Stimulated activated CD4-positive, alpha-beta T cell treated with anti-CD3 and anti-CD28 coated beads, Interleukin-1b, Interleukin-23, amount 100 ng/mL, for 48 hours (primary cell): ENCODE data around the gene PLXNA4.
"Not testable (repeated sequence)": the region's sequence is repeated elsewhere in the genome, so short reads cannot be mapped to it uniquely, and the experiment has no call there.

Experiments used
- DNase-seq: peaks from one replicate; pipeline ENCODE4 v3.0.0-alpha.2; 2020

Gene PLXNA4

GRCh38 chr7:132406039-132406438 lies 170.2 kb downstream of the PLXNA4 start:
- DNase-seq, result no peak

GRCh38 chr7:132404261-132404660 lies 172.0 kb downstream of the PLXNA4 start:
- no peak for DNase-seq

DNA sequence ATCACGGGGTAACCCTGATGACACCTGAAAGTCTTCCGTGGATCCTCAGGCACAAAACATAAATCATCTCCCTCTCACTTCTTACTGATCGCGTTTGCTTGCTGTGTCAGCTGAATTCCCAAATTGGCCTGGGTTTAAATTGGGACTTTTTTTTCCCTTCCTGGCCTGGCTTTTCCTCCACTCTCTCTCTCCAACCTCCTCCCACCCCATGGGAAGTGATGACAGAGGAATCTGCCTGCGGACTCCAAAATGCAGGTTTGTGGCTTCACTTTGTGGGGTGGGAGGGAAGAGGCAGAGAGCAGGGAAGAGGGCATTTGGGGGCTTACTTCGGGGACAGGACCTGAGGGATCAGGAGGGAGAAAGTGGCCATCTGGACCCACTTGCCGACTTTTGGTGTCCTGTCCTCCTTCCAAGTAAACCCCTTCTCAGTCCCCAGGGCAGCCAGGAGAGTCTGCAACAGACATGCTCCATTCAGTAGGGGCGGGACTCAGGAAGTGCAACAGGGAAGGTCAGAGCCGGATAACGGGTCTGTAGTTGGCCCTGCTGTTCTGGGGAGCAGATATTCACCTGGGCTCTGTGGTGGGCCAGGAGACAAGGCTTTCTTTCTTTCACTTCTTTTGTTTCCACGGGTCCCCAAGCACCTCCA lies 172.7 kb downstream of the PLXNA4 start:
- no peak for DNase-seq

GRCh38 chr7:132402751-132403245 lies 173.5 kb downstream of the PLXNA4 start:
- no peak for DNase-seq

DNA sequence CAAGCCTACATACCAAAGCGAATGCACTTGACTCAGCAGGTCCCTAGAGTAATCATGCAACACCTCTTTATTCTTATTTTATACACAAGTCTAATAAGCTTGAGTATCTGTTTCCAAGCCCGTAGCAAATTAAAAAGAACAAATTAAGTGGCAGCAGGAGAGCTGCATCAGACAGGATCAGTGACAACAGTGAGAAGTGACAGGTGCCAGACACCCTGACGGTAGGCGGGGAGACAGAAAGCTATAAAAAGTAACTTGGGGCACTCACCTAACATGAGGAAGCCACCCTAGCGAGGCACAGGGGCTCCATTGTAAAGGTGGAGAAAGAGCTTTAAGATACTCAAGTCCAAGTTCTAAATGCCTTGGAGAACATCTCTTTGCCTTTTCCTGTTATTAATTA lies 174.2 kb downstream of the PLXNA4 start:
- DNase-seq, result no peak

DNA sequence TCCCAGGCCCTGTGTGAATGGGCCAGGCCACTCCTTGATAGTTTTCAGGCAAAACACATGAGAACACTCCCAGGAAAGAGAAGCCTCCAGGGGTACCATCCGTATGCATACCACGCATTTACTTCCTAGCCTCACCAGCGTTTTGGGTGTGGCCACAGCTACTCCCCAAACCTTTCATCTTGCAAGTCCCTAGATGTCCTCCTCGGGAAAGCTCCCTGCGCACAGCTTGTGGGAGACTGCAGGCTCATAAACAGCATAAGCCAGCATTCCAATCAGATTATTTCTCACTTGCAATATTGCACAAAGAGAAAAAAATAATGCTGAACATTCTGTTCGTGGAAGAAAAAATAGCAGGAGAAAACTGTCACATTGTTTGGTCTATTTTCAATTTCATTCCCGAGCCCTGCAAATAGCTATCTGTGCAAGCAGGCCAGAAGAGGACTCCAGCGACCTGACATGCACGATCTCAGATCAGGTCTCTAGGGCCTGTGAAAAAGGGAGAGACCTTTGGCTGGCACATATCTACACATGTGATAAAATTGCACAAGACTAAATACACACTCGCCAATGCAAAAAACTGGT lies 175.6 kb downstream of the PLXNA4 start:
- no peak for DNase-seq

GRCh38 chr7:132399367-132399766 lies 176.9 kb downstream of the PLXNA4 start:
- DNase-seq, result no peak

DNA sequence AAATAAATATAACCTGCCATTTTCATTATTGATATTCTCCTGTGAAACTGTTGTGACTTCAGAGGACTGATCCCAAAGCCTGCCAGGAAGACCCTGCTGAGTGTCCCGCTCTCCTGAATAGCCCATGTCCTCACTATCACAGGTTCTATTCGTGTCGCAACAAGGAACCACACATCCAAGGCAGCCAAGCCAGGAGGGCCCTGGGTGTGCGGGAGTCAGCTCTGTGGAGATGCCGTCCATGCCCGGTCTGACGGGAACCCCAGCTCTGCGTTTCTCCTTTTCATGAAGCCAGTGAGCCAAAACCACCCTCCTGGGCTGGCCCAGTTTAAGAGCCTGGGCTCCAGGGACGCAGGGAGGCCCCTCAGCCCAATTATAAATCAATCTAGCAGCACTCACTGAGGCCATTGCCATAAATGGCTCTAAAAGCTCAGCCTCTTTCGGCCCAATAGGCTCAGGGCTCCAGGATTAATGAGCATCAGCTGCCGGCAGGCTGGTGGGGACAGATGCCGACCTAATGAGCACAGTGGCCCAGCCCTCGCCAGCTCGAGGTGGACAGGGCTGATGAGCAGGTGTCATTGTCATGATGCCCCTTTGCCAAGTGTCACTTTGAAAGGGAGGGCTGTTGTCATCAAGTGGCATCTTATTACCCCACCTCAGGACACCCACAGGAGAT lies 177.9 kb downstream of the PLXNA4 start:
- DNase-seq, result no peak

- DNase-seq, result no peak
These were observed 179.2 kb downstream of the PLXNA4 start for GRCh38 chr7:132397070-132397469.

DNA sequence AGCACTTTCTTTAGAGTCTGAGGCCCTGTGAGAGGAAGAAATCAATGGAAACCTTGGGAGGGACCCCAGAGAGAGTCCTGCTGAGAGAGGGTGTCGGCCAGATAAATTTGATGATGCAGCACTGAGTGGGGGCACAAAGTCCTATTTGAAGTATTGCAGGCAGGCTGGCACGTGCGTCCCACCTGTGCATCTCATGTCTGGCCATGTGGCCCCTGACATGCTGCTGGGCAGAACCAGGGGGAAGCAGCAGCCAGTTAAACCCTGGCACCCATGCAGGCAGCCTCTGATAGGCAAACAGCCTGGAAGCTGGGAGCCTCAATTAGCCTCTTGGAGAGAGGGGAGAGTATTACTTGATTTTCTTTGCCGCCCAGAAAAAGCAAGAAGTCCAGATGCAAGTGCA lies 180.9 kb downstream of the PLXNA4 start:
- DNase-seq, result no peak

DNA sequence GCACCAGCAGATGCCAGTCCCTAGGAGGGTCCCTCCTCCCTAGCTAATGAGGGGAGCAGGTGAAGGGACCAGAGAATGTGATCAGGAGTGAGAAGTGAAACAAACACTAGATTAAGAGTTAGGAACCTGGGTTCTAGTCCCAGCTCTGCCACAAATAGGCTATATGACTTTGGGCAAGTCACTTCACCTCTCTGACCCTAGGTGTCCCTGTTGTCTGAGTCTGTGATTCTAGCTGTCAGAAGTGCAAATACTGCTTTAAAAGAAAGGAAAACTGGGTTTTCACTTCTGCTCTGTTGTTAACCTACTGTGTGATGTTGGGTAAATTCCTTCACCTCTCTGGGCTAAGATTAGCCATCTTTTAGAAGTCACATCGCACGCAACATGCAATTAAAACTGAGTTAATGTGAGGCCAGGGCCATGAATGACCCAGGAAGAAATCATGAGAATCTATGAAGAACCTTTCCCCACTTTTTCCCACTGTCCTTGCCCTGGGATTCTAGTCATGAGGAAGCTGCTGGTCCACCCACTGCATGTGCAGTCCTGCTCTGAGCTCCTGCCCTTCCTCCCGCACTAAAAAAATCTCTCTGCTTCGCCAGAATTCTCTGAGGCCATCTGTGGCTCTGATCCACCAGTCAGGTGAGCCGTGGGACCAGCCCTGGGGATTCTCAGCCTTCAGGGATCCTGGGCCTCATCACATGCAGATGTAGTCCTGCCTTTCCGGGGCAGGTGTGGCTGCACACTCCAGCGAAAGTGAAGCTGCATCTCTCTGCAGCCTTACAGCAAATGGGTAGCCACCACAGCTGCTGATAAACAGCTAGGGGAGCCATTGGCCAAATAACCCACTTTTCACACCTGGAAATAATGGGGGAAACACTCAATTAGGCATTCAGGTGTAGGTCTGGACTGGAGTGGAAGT lies 181.7 kb downstream of the PLXNA4 start:
- DNase-seq, result no peak

DNA sequence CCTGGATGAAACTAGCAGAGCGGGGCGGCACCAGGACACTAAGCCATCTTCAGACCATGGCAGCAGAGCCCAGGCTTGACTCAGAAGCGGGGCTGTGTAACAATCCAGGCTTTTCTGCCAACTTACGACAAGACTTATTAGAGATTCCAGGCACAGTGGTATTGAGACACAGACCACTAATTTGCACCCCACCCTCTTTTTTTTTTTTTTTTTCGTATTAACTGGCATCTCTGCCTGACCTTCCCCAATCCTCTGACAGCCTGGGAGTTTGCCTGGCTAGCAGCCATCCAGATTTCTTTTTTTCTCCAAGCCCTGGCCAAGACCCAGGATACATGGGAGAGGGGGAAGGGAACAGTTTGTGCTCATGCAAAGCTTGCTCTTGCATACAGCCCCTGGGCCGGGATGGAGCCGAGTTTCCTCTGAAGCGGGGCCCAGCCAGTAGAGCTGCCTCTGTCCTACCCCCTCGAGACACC lies 182.4 kb downstream of the PLXNA4 start:
- DNase-seq, result no peak

DNA sequence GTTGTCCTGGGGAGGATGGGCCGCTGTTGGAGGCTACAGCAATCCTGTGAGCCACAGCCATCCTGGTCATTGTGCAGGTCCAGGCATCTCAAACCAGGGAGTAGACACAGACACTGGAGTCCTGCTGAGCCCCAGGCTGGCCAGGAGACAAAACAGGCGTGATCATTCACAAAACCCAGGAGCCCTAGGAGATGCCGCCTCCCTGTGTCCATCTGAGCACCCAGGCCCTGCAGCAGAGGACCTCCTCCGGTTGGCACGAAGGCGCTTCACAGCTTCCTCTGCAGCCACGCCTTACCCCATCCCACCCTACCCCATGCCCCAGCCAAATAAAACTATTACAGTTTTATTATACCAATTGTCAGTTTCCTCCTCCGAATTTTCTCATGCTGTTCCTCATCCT lies 183.6 kb downstream of the PLXNA4 start:
- no peak for DNase-seq

GRCh38 chr7:132390705-132391104 lies 185.6 kb downstream of the PLXNA4 start:
- DNase-seq, result no peak

DNA sequence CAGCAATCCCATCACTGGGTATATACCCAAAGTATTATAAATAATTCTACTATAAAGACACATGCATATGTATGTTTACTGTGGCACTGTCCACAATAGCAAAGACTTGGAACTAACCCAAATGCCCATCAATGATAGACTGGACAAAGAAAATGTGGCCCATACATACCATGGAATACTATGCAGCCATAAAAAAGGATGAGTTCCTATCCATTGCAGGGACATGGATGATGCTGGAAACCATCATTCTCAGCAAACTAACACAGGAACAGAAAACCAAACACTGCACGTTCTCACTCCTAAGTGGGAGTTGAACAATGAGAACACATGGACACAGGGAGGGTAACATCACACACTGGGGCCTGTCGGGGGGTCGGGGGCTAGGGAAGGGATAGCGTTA lies 186.2 kb downstream of the PLXNA4 start:
- not testable (repeated sequence) for DNase-seq

GRCh38 chr7:132388688-132389087 lies 187.6 kb downstream of the PLXNA4 start:
- no peak for DNase-seq

- DNase-seq, result no peak
These were observed 188.7 kb downstream of the PLXNA4 start for GRCh38 chr7:132387596-132387995.

GRCh38 chr7:132386201-132386681 lies 190.0 kb downstream of the PLXNA4 start:
- DNase-seq, result no peak

DNA sequence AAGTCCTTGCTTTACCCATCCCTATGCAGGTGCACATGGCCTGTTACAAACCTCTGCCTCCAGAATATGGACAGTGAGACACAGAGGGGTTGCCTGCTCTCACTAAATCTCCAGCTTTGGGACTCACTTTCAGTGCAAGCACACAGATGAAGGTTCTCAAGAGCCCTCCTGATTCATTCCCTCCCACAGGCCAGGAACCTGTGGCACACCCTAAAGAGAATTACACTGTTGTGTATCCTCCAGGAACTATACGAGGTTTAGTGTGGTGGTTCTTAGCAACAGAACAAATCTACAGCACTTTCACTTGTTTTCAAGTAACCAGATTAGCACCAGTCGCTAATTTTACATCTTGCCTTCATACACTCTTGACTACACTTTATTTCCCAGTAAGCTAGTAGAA lies 192.3 kb downstream of the PLXNA4 start:
- DNase-seq, result no peak

GRCh38 chr7:132381742-132382472 lies 194.4 kb downstream of the PLXNA4 start:
- no peak for DNase-seq

DNA sequence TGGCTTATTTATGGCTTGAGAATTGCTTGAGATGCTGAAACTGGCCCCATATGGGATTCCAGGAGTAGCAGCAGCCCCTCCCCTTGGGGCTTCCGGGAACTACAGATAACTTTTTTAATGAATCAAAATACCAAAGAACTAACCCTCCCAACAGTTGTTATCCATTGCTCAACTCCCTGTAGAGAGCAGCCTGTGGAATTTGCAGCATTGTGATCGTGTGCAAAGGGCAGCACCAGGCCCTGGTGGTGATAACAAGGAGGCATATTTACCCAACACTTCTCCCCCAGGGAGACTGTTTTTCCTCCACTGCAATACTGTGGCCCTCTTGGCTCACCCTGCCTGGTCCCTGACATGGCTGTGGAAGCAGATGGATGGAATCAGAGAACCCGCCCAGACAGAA lies 196.2 kb downstream of the PLXNA4 start:
- DNase-seq, result no peak

DNA sequence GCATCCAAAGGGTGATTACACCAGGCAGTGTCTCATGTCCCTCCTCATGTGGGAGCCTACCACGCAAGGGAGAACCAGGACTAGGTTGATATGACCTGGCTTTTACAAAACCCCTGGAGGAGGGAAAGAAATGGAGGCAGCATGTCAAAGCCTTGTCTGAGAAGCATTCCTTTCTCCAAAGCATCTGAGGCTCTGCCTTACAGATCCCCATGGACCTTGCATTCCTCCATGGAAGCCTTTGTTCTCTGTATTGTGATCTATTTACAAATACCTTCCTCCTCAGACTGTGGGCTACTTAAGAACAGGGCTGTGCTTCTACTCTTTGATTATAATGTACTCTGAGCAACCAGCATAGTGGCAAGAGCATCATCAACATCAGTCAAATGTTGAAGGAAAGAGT lies 197.0 kb downstream of the PLXNA4 start:
- DNase-seq, result no peak
